ENCODE data around the gene NECTIN2. TPM values are rescaled to one million over a fixed set of nuclear protein-coding genes. Genes with fewer than 3 reads are reported as not detected.
A peak's percentile ranks its signal among the peaks of the same experiment; 100 is the strongest.

NECTIN2 gene
- polyA plus RNA-seq, 3 donors = 5.6 to 18.2 (median 9.3) TPM

DNA sequence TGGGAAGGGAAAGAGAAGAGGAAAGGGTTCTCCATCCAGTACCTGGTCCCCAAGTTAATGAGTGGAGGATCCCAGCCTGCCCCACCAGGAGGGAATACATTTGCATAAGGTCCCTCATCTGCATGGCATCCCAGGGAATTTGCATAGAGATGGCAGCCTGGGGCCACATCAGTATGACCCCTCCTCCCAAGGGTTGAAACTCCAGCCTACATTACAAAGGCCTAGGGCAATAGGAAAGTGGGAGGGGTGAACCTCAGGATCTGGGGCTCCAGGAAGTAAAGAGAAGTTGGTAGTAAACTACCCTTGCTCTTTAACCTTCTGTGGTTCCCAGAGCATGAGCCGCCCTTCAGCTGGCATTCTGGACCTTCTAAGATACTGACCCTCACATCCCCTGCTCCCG is 6.8 kb upstream of the NECTIN2 start:
- peaks cover 2 to 5% of the 10 kb centered on the region in 2 donors for H3K4me1 ChIP-seq (ENCODE audit: control insufficient read depth in 1 of 2, insufficient read depth in 2 of 2, low read length in 2 of 2)
- H3K36me3 Mint-ChIP-seq = no peaks in the 10 kb centered on the region
- no peak overlapping the region for H3K4me2 ChIP-seq (replicated peaks; ENCODE audit: extremely low read depth, low read length, poor library complexity, severe bottlenecking)
- H3K9me3 Mint-ChIP-seq = no peaks in the 10 kb centered on the region
- no peaks in the 10 kb centered on the region for H4K20me1 ChIP-seq (ENCODE audit: insufficient read depth, low read length)
- TF ChIP-seq, protein P1, sequence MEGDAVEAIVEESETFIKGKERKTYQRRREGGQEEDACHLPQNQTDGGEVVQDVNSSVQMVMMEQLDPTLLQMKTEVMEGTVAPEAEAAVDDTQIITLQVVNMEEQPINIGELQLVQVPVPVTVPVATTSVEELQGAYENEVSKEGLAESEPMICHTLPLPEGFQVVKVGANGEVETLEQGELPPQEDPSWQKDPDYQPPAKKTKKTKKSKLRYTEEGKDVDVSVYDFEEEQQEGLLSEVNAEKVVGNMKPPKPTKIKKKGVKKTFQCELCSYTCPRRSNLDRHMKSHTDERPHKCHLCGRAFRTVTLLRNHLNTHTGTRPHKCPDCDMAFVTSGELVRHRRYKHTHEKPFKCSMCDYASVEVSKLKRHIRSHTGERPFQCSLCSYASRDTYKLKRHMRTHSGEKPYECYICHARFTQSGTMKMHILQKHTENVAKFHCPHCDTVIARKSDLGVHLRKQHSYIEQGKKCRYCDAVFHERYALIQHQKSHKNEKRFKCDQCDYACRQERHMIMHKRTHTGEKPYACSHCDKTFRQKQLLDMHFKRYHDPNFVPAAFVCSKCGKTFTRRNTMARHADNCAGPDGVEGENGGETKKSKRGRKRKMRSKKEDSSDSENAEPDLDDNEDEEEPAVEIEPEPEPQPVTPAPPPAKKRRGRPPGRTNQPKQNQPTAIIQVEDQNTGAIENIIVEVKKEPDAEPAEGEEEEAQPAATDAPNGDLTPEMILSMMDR (IDR thresholded peaks at IDR 0.05) = no peak
- H3K27me3 Mint-ChIP-seq (ENCODE audit: low read depth in 3 of 3) = peaks cover 1 to 6% (median 1%) of the 10 kb centered on the region in 3 donors
- no peak overlapping the region for H3K9ac ChIP-seq (ENCODE audit: insufficient read depth, low read length, poor library complexity, severe bottlenecking)
- no peaks in the 10 kb centered on the region for H3K79me2 ChIP-seq (ENCODE audit: insufficient read depth, low read length)
- H3K36me3 ChIP-seq (replicated peaks in 1 of 2; ENCODE audit: control insufficient read depth in 1 of 2, insufficient read depth in 2 of 2, low read length in 2 of 2) = no peaks in the 10 kb centered on the region
- no peaks in the 10 kb centered on the region for H3K27me3 ChIP-seq (ENCODE audit: control insufficient read depth in 2 of 2, insufficient read depth in 2 of 2, low read length in 2 of 2)
- no peak overlapping the region for H3K27ac ChIP-seq (ENCODE audit: low read depth in 1 of 2, low read length in 2 of 2)
- 100% methylated on average over 2 of the region's 2 CpGs for WGBS (ENCODE audit: insufficient coverage)
- no peak overlapping the region for H2AFZ ChIP-seq (ENCODE audit: insufficient read depth, low read depth, low read length, poor library complexity, severe bottlenecking)
- no peak overlapping the region for H3K4me3 ChIP-seq (replicated peaks in 1 of 3; ENCODE audit: low read depth in 2 of 3, low read length in 3 of 3)
- no peaks in the 10 kb centered on the region for H3K4me1 Mint-ChIP-seq
- no peak overlapping the region for H3K27ac Mint-ChIP-seq
- H3K9me3 ChIP-seq (replicated peaks in 1 of 2; ENCODE audit: control insufficient read depth in 1 of 2, insufficient read depth in 1 of 2, low read length in 2 of 2) = no peaks in the 10 kb centered on the region
- no peak for DNase-seq
- peak overlapping the region in 1 of 2 donors; percentile 9 for H3K4me3 Mint-ChIP-seq
- intact Hi-C loops (cut with micrococcal nuclease) = no loop called here

DNA sequence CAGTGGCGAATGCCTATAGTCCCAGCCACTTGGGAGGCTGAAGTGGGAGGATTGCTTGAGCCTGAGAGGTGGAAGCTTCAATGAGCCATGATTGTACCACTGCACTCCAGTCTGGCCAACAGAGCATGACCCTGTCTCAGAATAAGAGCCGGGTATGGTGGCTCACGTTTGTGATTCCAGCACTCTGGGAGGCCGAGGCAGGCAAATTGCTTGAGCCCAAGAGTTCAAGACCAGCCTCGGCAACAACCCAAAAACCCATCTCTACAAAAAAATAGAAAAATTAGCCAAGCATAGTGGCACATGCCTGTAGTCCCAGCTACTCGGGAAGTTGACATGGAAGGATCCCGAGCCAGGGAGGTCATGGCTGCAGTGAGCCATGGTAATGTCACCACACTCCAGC is 5.3 kb upstream of the NECTIN2 start:
- Histone ChIP-seq H3K27ac (ENCODE audit: low read depth in 1 of 2, low read length in 2 of 2) (no peak overlapping the region), H3K36me3 (replicated peaks in 1 of 2; ENCODE audit: control insufficient read depth in 1 of 2, insufficient read depth in 2 of 2, low read length in 2 of 2) (no peaks in the 10 kb centered on the region), H2AFZ (ENCODE audit: insufficient read depth, low read depth, low read length, poor library complexity, severe bottlenecking) (no peak overlapping the region), H3K27me3 (ENCODE audit: control insufficient read depth in 2 of 2, insufficient read depth in 2 of 2, low read length in 2 of 2) (no peaks in the 10 kb centered on the region), H3K9me3 (replicated peaks in 1 of 2; ENCODE audit: control insufficient read depth in 1 of 2, insufficient read depth in 1 of 2, low read length in 2 of 2) (no peaks in the 10 kb centered on the region), H3K9ac (ENCODE audit: insufficient read depth, low read length, poor library complexity, severe bottlenecking) (no peak overlapping the region), H3K4me2 (replicated peaks; ENCODE audit: extremely low read depth, low read length, poor library complexity, severe bottlenecking) (no peak overlapping the region), H3K4me3 (replicated peaks in 1 of 3; ENCODE audit: low read depth in 2 of 3, low read length in 3 of 3) (no peak overlapping the region), H3K4me1 (ENCODE audit: control insufficient read depth in 1 of 2, insufficient read depth in 2 of 2, low read length in 2 of 2) (peaks cover 14 to 20% of the 10 kb centered on the region in 2 donors), H3K79me2 (ENCODE audit: insufficient read depth, low read length) (no peaks in the 10 kb centered on the region), H4K20me1 (ENCODE audit: insufficient read depth, low read length) (no peaks in the 10 kb centered on the region)
- Mint-ChIP-seq H3K4me3 (no peak overlapping the region), H3K27me3 (ENCODE audit: low read depth in 3 of 3) (peaks cover 1 to 7% (median 1%) of the 10 kb centered on the region in 3 donors), H3K4me1 (peaks cover 10% of the 10 kb centered on the region), H3K9me3 (no peaks in the 10 kb centered on the region), H3K36me3 (no peaks in the 10 kb centered on the region), H3K27ac (peak overlapping the region in 1 of 7 donors; percentile 62)
- DNase-seq = no peak
- intact Hi-C loops (cut with micrococcal nuclease) = loop anchor here (10.0 kb wide), 4 partner anchors 116 to 266 kb away; no protein-coding TSS in a partner anchor
- TF ChIP-seq, protein P1 (IDR thresholded peaks at IDR 0.05) = no peak
- WGBS (ENCODE audit: insufficient coverage) = 75% methylated on average over 5 of the region's 7 CpGs

Measured in CD14-positive monocyte (primary cell).